TTC549 (cell line): ENCODE data around the gene SYNJ1.
"Not testable (repeated sequence)": the region's sequence is repeated elsewhere in the genome, so short reads cannot be mapped to it uniquely, and the experiment has no call there.

ENCODE experiments used
- FAIRE-seq: peaks from 2 replicates; lab custom pipeline; 2012; peaks lifted over from hg19 to GRCh38; lab: Jason Lieb, UNC

Gene SYNJ1

GRCh38 chr21:32612075-32612998 is 115.5 kb downstream of the SYNJ1 start, which contains the start of gene CFAP298:
Gene CFAP298, minus strand, starts transcription at chr21:32612377. Its CDS starts 134 bp downstream, at chr21:32612243.
- FAIRE-seq = no peak

GRCh38 chr21:32611471-32611997 is 116.3 kb downstream of the SYNJ1 start:
- no peak for FAIRE-seq

- not testable (repeated sequence) for FAIRE-seq
Observed at GRCh38 chr21:32610940-32611339, 116.9 kb downstream of the SYNJ1 start.

GRCh38 chr21:32608851-32609250 is 119.0 kb downstream of the SYNJ1 start:
- no peak for FAIRE-seq

- FAIRE-seq = no peak
Observed at GRCh38 chr21:32605469-32605868, 122.3 kb downstream of the SYNJ1 start.

- FAIRE-seq = no peak
Observed at GRCh38 chr21:32604464-32604863, 123.3 kb downstream of the SYNJ1 start.

- no peak for FAIRE-seq
Observed at GRCh38 chr21:32603131-32603530, 124.7 kb downstream of the SYNJ1 start.

- no peak for FAIRE-seq
Observed at GRCh38 chr21:32602099-32602498, 125.7 kb downstream of the SYNJ1 start.

GRCh38 chr21:32599526-32599925 is 128.3 kb downstream of the SYNJ1 start:
- FAIRE-seq = no peak

- no peak for FAIRE-seq
Observed at GRCh38 chr21:32599091-32599490, 128.7 kb downstream of the SYNJ1 start.

- FAIRE-seq = no peak
Observed at GRCh38 chr21:32597205-32597604, 130.6 kb downstream of the SYNJ1 start.

- no peak for FAIRE-seq
Observed at GRCh38 chr21:32595431-32595830, 132.4 kb downstream of the SYNJ1 start.

- no peak for FAIRE-seq
Observed at GRCh38 chr21:32593690-32594089, 134.1 kb downstream of the SYNJ1 start.

- no peak for FAIRE-seq
Observed at GRCh38 chr21:32592929-32593502, 134.8 kb downstream of the SYNJ1 start.

GRCh38 chr21:32590130-32590529 is 137.7 kb downstream of the SYNJ1 start:
- no peak for FAIRE-seq

- FAIRE-seq = no peak
Observed at GRCh38 chr21:32587651-32588050, 140.2 kb downstream of the SYNJ1 start.

GRCh38 chr21:32587120-32587519 is 140.7 kb downstream of the SYNJ1 start:
- no peak for FAIRE-seq

- FAIRE-seq = no peak
Observed at GRCh38 chr21:32585970-32586369, 141.8 kb downstream of the SYNJ1 start.

- no peak for FAIRE-seq
Observed at GRCh38 chr21:32585042-32585710, 142.6 kb downstream of the SYNJ1 start, which contains the start of gene TCP10L. Gene TCP10L, minus strand, starts transcription at chr21:32585523. Its CDS starts 1,219 bp downstream, at chr21:32584304.

- FAIRE-seq = no peak
Observed at GRCh38 chr21:32584472-32584871, 143.3 kb downstream of the SYNJ1 start.

- no peak for FAIRE-seq
Observed at GRCh38 chr21:32581732-32582131, 146.1 kb downstream of the SYNJ1 start.

GRCh38 chr21:32580949-32581348 is 146.9 kb downstream of the SYNJ1 start:
- FAIRE-seq = no peak
